Naive B cell (primary cell): Measurements from ENCODE around the gene TAAR6. TPM values are rescaled to one million over a fixed set of nuclear protein-coding genes. Genes with fewer than 3 reads are reported as not detected.
A peak's percentile ranks its signal among the peaks of the same experiment; 100 is the strongest.
"Not testable (repeated sequence)": the region's sequence is repeated elsewhere in the genome, so short reads cannot be mapped to it uniquely, and the experiment has no call there.

ENCODE experiments used
- ATAC-seq, 2 donors: fragments of 150-1000 bp; cut with Tn5 transposase; 2 replicates each; pipeline ENCODE4 v1.10.0; 2021; ENCODE audit warnings: low read depth in 2 of 2, mild to moderate bottlenecking in 2 of 2, moderate library complexity in 2 of 2
- DNase-seq: peaks from one replicate; pipeline ENCODE4 v3.0.0; 2022
- H3K27ac Mint-ChIP-seq, 6 donors: one replicate each; pipeline ENCODE4 v1.8.0; 2020 to 2022; ENCODE audit warnings: mild to moderate bottlenecking in 6 of 6, mixed read lengths in 6 of 6, moderate library complexity in 5 of 6, inconsistent platforms in 2 of 6
- H3K27me3 Mint-ChIP-seq, 3 donors: one replicate each; pipeline ENCODE4 v1.8.0; 2021 to 2022; ENCODE audit warnings: mixed read lengths in 3 of 3, mild to moderate bottlenecking in 1 of 3
- H3K36me3 Mint-ChIP-seq, 2 donors: one replicate each; pipeline ENCODE4 v1.8.0; 2020 to 2022; ENCODE audit warnings: mixed read lengths in 2 of 2, inconsistent platforms in 1 of 2, mild to moderate bottlenecking in 1 of 2
- H3K4me1 Mint-ChIP-seq, 3 donors: one replicate each; pipeline ENCODE4 v1.8.0; 2020 to 2022; ENCODE audit warnings: mixed read lengths in 3 of 3, inconsistent platforms in 1 of 3, mild to moderate bottlenecking in 1 of 3, moderate library complexity in 1 of 3
- H3K4me3 Mint-ChIP-seq, 8 donors: one replicate each; pipeline ENCODE4 v1.8.0; 2020 to 2022; ENCODE audit warnings: mild to moderate bottlenecking in 8 of 8, mixed read lengths in 8 of 8, moderate library complexity in 8 of 8, inconsistent platforms in 2 of 8
- H3K9me3 Mint-ChIP-seq, 7 donors: one replicate each; pipeline ENCODE4 v1.8.0; 2020 to 2022; ENCODE audit warnings: mixed read lengths in 7 of 7, mild to moderate bottlenecking in 5 of 7, inconsistent platforms in 2 of 7, moderate library complexity in 1 of 7
- polyA plus RNA-seq, 6 donors: library from polyadenylated mRNA; unstranded; fragments of 300-500 nt; fragmentation: Illumina TruSeq; gene quantifications; one replicate each; pipeline ENCODE4 v1.2.3, GENCODE V29; 2021; ENCODE audit warnings: low read depth in 6 of 6

TAAR6 gene
- polyA plus RNA-seq, 6 donors from 2014 or later, result not detected

DNA sequence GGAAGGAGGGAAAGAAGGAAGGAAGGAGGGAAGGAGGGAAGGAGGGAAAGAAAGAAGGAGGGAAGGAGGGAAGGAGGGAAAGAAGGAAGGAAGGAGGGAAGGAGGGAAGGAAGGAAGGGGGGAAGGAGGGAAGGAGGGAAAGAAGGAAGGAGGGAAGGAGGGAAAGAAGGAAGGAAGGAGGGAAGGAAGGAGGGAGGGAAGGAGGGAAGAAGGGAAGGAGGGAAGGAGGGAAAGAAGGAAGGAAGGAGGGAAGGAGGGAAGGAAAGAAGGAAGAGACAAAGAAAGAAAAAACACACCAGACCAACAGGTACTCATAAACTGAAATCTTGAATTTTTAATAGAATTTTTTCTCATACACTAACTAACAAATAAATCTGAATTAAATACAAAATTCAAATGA lies 30.8 kb downstream of the TAAR6 start:
- ATAC-seq, H3K27ac Mint-ChIP-seq, H3K4me3 Mint-ChIP-seq, H3K36me3 Mint-ChIP-seq, H3K4me1 Mint-ChIP-seq, DNase-seq, H3K9me3 Mint-ChIP-seq: not testable (repeated sequence)
- peaks cover 9 to 20% (median 14%) of the 10 kb centered on the region in 3 donors for H3K27me3 Mint-ChIP-seq

- Mint-ChIP-seq H3K4me3 (peak overlapping the region in 1 of 8 donors; percentile 6), H3K27me3 (peaks cover 3 to 17% (median 6%) of the 10 kb centered on the region in 3 donors), H3K27ac (no peak overlapping the region), H3K9me3 (peaks cover 0 to 6% (median 0%) of the 10 kb centered on the region in 7 donors), H3K4me1 (no peaks in the 10 kb centered on the region), H3K36me3 (no peaks in the 10 kb centered on the region)
- ATAC-seq (no peak), DNase-seq (no peak)
Measured at GRCh38 chr6:132604635-132605152, 34.6 kb downstream of the TAAR6 start.

GRCh38 chr6:132607544-132608233 lies 37.6 kb downstream of the TAAR6 start:
- no peaks in the 10 kb centered on the region for H3K36me3 Mint-ChIP-seq
- H3K9me3 Mint-ChIP-seq, result peaks cover 0 to 6% (median 0%) of the 10 kb centered on the region in 7 donors

DNA sequence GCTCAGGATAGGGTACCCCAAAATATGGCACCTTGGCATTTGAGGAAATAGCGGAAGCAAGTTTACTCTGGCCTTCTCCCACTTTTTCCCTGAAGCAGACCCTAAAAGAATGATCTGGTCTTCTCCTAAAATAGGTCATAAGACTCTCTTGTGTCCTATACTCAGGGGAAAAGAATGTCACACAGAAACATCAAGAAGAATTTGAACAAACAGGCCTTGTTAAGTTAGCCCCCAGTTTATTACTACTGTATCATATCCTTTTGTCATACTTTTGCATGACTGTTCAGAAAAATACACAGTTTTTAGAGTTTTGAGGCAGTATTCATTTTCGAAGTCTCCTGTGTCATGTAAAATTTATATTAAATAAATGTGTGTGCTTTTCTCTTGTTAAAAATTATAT lies 41.5 kb downstream of the TAAR6 start:
- peaks cover 0 to 1% (median 0%) of the 10 kb centered on the region in 3 donors for H3K27me3 Mint-ChIP-seq
- H3K36me3 Mint-ChIP-seq, result no peaks in the 10 kb centered on the region
- no peak for DNase-seq
- no peak overlapping the region for H3K4me3 Mint-ChIP-seq
- peaks cover 0 to 15% (median 8%) of the 10 kb centered on the region in 3 donors for H3K4me1 Mint-ChIP-seq
- no peaks in the 10 kb centered on the region for H3K9me3 Mint-ChIP-seq
- H3K27ac Mint-ChIP-seq, result no peak overlapping the region
- ATAC-seq, result no peak

More at GRCh38 chr6:132607544-132608233, 37.6 kb downstream of the TAAR6 start:
- Mint-ChIP-seq H3K4me1 (peaks cover 0 to 6% (median 0%) of the 10 kb centered on the region in 3 donors), H3K4me3 (no peak overlapping the region), H3K27me3 (peaks cover 0 to 10% (median 0%) of the 10 kb centered on the region in 3 donors), H3K27ac (no peak overlapping the region)
- DNase-seq, result no peak
- ATAC-seq, result no peak

- peaks cover 0 to 20% (median 8%) of the 10 kb centered on the region in 3 donors for H3K4me1 Mint-ChIP-seq
- no peaks in the 10 kb centered on the region for H3K9me3 Mint-ChIP-seq
- H3K4me3 Mint-ChIP-seq, result peak overlapping the region in 3 of 8 donors; percentile 4 to 15 (median 7)
- peak overlapping the region in 1 of 6 donors; percentile 17 for H3K27ac Mint-ChIP-seq
- ATAC-seq (peak in 1 of 2 donors; percentile 45), DNase-seq (no peak)
- no peaks in the 10 kb centered on the region for H3K36me3 Mint-ChIP-seq
- H3K27me3 Mint-ChIP-seq, result no peaks in the 10 kb centered on the region
Measured at GRCh38 chr6:132612449-132613108, 42.5 kb downstream of the TAAR6 start.

- Mint-ChIP-seq H3K4me3 (peak overlapping the region; percentile 57 to 88 (median 72)), H3K4me1 (peaks cover 0 to 20% (median 8%) of the 10 kb centered on the region in 3 donors), H3K27ac (peak overlapping the region in 5 of 6 donors; percentile 71 to 80 (median 76)), H3K36me3 (no peaks in the 10 kb centered on the region), H3K9me3 (no peaks in the 10 kb centered on the region), H3K27me3 (peaks cover 0 to 4% (median 3%) of the 10 kb centered on the region in 3 donors)
- ATAC-seq, result peak in 1 of 2 donors; percentile 36
- peak; percentile 7 for DNase-seq
Measured at GRCh38 chr6:132614554-132614953, 44.4 kb downstream of the TAAR6 start.

GRCh38 chr6:132616677-132617076 lies 46.6 kb downstream of the TAAR6 start:
- DNase-seq, result no peak

More at GRCh38 chr6:132616677-132617076, 46.6 kb downstream of the TAAR6 start:
- H3K4me1 Mint-ChIP-seq, result peaks cover 0 to 20% (median 8%) of the 10 kb centered on the region in 3 donors
- no peak overlapping the region for H3K4me3 Mint-ChIP-seq
- peak overlapping the region in 1 of 6 donors; percentile 51 for H3K27ac Mint-ChIP-seq
- no peaks in the 10 kb centered on the region for H3K9me3 Mint-ChIP-seq
- H3K27me3 Mint-ChIP-seq, result peaks cover 6 to 15% (median 11%) of the 10 kb centered on the region in 3 donors
- H3K36me3 Mint-ChIP-seq, result no peaks in the 10 kb centered on the region
- ATAC-seq, result no peak

Other genes starting within 250 kb of the TAAR6 start
- gene MOXD1, start 168.8 kb upstream of the TAAR6 start, polyA plus RNA-seq, result 10 to 100 TPM in 2 of 6 donors, 1 to 10 TPM in 4; 3.8 to 11.4 (median 8.1) TPM
- gene STX7, start 57.2 kb upstream of the TAAR6 start, polyA plus RNA-seq, result 100 to 1,000 TPM; 141 to 257 (median 207) TPM
- gene TAAR9, start 32.0 kb upstream of the TAAR6 start, polyA plus RNA-seq, result not detected
- not detected for gene TAAR8, start 17.6 kb upstream of the TAAR6 start, polyA plus RNA-seq
- not detected for gene TAAR5, start 19.4 kb downstream of the TAAR6 start, polyA plus RNA-seq
- not detected for gene TAAR2, start 54.0 kb downstream of the TAAR6 start, polyA plus RNA-seq
- gene TAAR1, start 88.9 kb downstream of the TAAR6 start, polyA plus RNA-seq, result not detected
- gene VNN1, start 143.7 kb downstream of the TAAR6 start, polyA plus RNA-seq, result under 1 TPM in 3 of 6 donors, not detected in 3; 0.09 to 0.17 (median 0.10) TPM
- 10 to 100 TPM; 41.0 to 69.4 (median 56.6) TPM for gene VNN2, start 187.6 kb downstream of the TAAR6 start, polyA plus RNA-seq
- 10 to 100 TPM; 24.8 to 58.4 (median 30.7) TPM for gene SLC18B1, start 228.3 kb downstream of the TAAR6 start, polyA plus RNA-seq
- gene RPS12, start 244.2 kb downstream of the TAAR6 start, polyA plus RNA-seq, result 1,000 to 10,000 TPM; 1,253 to 2,336 (median 2,081) TPM